ENCODE results near the gene PFKFB3.

PFKFB3 gene

GRCh38 chr10:6254201-6254600 is 51.5 kb downstream of the PFKFB3 start:
- DNase-seq (ENCODE audit: extremely low read depth, low read depth) = no peak
- no peak overlapping the region for H3K4me3 ChIP-seq (replicated peaks; ENCODE audit: low read depth, low read length)
- no peak for TF ChIP-seq CTCF (IDR thresholded peaks at IDR 0.05; ENCODE audit: low read depth, low read length, missing control alignments)

- no peak for DNase-seq (ENCODE audit: extremely low read depth, low read depth)
- TF ChIP-seq CTCF (IDR thresholded peaks at IDR 0.05; ENCODE audit: low read depth, low read length, missing control alignments) = no peak
- no peak overlapping the region for H3K4me3 ChIP-seq (replicated peaks; ENCODE audit: low read depth, low read length)
Observed at GRCh38 chr10:6255548-6256061, 52.9 kb downstream of the PFKFB3 start.

GRCh38 chr10:6256439-6256838 is 53.7 kb downstream of the PFKFB3 start:
- DNase-seq (ENCODE audit: extremely low read depth, low read depth) = no peak
- no peak for TF ChIP-seq CTCF (IDR thresholded peaks at IDR 0.05; ENCODE audit: low read depth, low read length, missing control alignments)
- H3K4me3 ChIP-seq (replicated peaks; ENCODE audit: low read depth, low read length) = no peak overlapping the region

- no peak for TF ChIP-seq CTCF (IDR thresholded peaks at IDR 0.05; ENCODE audit: low read depth, low read length, missing control alignments)
- no peak overlapping the region for H3K4me3 ChIP-seq (replicated peaks; ENCODE audit: low read depth, low read length)
- DNase-seq (ENCODE audit: extremely low read depth, low read depth) = no peak
Observed at GRCh38 chr10:6259153-6259552, 56.4 kb downstream of the PFKFB3 start.

- no peak for TF ChIP-seq CTCF (IDR thresholded peaks at IDR 0.05; ENCODE audit: low read depth, low read length, missing control alignments)
- no peak overlapping the region for H3K4me3 ChIP-seq (replicated peaks; ENCODE audit: low read depth, low read length)
- DNase-seq (ENCODE audit: extremely low read depth, low read depth) = no peak
Observed at GRCh38 chr10:6260843-6261242, 58.1 kb downstream of the PFKFB3 start.

GRCh38 chr10:6267941-6268340 is 65.2 kb downstream of the PFKFB3 start:
- no peak for TF ChIP-seq CTCF (IDR thresholded peaks at IDR 0.05; ENCODE audit: low read depth, low read length, missing control alignments)
- no peak for DNase-seq (ENCODE audit: extremely low read depth, low read depth)
- no peak overlapping the region for H3K4me3 ChIP-seq (replicated peaks; ENCODE audit: low read depth, low read length)

- DNase-seq (ENCODE audit: extremely low read depth, low read depth) = no peak
- no peak overlapping the region for H3K4me3 ChIP-seq (replicated peaks; ENCODE audit: low read depth, low read length)
- no peak for TF ChIP-seq CTCF (IDR thresholded peaks at IDR 0.05; ENCODE audit: low read depth, low read length, missing control alignments)
Observed at GRCh38 chr10:6269432-6269831, 66.7 kb downstream of the PFKFB3 start.

Data from HFF-Myc (cell line).